ENCODE measurements around the gene RBBP4.

DNA sequence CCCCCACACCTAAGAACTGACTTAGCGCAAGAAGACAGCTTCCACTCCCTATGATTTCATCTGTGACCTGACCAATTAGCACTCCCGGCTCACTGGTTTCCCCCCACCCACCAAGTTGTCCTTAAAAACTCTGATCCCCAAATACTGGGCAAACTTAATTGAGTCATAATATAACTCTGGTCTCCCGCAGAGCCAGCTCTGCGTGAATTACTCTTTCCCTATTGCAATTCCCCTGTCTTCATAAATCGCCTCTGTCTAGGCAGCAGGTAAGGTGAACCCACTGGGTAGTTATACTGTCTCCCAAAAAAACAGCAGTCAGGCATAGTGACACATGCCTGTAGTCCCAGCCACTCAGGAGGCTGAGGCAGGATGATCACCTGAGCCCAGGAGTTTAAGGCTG is 37.5 kb upstream of the RBBP4 start:
- TF ChIP-seq, protein P1, sequence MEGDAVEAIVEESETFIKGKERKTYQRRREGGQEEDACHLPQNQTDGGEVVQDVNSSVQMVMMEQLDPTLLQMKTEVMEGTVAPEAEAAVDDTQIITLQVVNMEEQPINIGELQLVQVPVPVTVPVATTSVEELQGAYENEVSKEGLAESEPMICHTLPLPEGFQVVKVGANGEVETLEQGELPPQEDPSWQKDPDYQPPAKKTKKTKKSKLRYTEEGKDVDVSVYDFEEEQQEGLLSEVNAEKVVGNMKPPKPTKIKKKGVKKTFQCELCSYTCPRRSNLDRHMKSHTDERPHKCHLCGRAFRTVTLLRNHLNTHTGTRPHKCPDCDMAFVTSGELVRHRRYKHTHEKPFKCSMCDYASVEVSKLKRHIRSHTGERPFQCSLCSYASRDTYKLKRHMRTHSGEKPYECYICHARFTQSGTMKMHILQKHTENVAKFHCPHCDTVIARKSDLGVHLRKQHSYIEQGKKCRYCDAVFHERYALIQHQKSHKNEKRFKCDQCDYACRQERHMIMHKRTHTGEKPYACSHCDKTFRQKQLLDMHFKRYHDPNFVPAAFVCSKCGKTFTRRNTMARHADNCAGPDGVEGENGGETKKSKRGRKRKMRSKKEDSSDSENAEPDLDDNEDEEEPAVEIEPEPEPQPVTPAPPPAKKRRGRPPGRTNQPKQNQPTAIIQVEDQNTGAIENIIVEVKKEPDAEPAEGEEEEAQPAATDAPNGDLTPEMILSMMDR (IDR thresholded peaks at IDR 0.05; ENCODE audit: low read depth, low read length, poor library complexity, severe bottlenecking) = no peak
- TF ChIP-seq EZH2phosphoT487 (IDR thresholded peaks at IDR 0.05; ENCODE audit: borderline replicate concordance, low read length) = no peak
